ENCODE results near the gene CRIP1.
A peak's percentile ranks its signal among the peaks of the same experiment; 100 is the strongest.

CRIP1 gene

GRCh38 chr14:105486163-105486973 is at the start of gene CRIP1:
TSS of gene CRIP1 (plus strand) at chr14:105486886. CDS start at chr14:105487260, 374 bp downstream.
- DNase-seq = no peak

- DNase-seq = no peak
These were observed 49.6 kb upstream of the CRIP1 start for GRCh38 chr14:105436891-105437722.

- DNase-seq = no peak
These were observed 48.8 kb upstream of the CRIP1 start for GRCh38 chr14:105437723-105438500.

- DNase-seq = no peak
These were observed 47.5 kb upstream of the CRIP1 start for GRCh38 chr14:105439179-105439578.

- no peak for DNase-seq
These were observed 46.8 kb upstream of the CRIP1 start for GRCh38 chr14:105439710-105440553.

- DNase-seq = no peak
These were observed 46.2 kb upstream of the CRIP1 start for GRCh38 chr14:105440554-105440900.

GRCh38 chr14:105440992-105441391 is 45.7 kb upstream of the CRIP1 start:
- no peak for DNase-seq

- DNase-seq = no peak
These were observed 44.6 kb upstream of the CRIP1 start for GRCh38 chr14:105442125-105442524.

- no peak for DNase-seq
These were observed 43.9 kb upstream of the CRIP1 start for GRCh38 chr14:105442834-105443233.

GRCh38 chr14:105444859-105445258 is 41.8 kb upstream of the CRIP1 start:
- no peak for DNase-seq

- no peak for DNase-seq
These were observed 41.4 kb upstream of the CRIP1 start for GRCh38 chr14:105445290-105445689.

- DNase-seq = no peak
These were observed 40.5 kb upstream of the CRIP1 start for GRCh38 chr14:105445901-105446845.

GRCh38 chr14:105446971-105447370 is 39.7 kb upstream of the CRIP1 start:
- no peak for DNase-seq

GRCh38 chr14:105447651-105448640 is 38.7 kb upstream of the CRIP1 start:
- DNase-seq = no peak

GRCh38 chr14:105448706-105449111 is 38.0 kb upstream of the CRIP1 start:
- DNase-seq = peak; percentile 62 to 63

- no peak for DNase-seq
These were observed 37.2 kb upstream of the CRIP1 start for GRCh38 chr14:105449276-105450122.

- no peak for DNase-seq
These were observed 36.6 kb upstream of the CRIP1 start for GRCh38 chr14:105450123-105450505.

- DNase-seq = no peak
These were observed 35.6 kb upstream of the CRIP1 start for GRCh38 chr14:105450864-105451720.

Measured in activated CD4-positive, alpha-beta T cell treated with anti-CD3 and anti-CD28 coated beads, Interleukin-2, amount 50 U/mL, for 48 hours (primary cell).